Skeletal muscle cell (primary cell): ENCODE measurements around the gene HPS1.

ENCODE experiments used
- DNase-seq: peaks from one replicate; pipeline ENCODE4 v3.0.0-alpha.2; 2010; ENCODE audit warnings: low read depth
- H3K4me3 ChIP-seq: 2 replicates; pipeline ENCODE4 v1.5.1; 2011; ENCODE audit warnings: low read depth, mild to moderate bottlenecking, control low read depth, low read length, moderate library complexity

Gene HPS1

GRCh38 chr10:98446661-98447221, at the start of gene HPS1:
TSS of gene HPS1 (minus strand) at chr10:98446935. CDS start at chr10:98443240, 3,695 bp downstream.
- peak within 1 kb of the TSS; percentile 68 for H3K4me3 ChIP-seq
- peak; percentile 19 for DNase-seq

DNA sequence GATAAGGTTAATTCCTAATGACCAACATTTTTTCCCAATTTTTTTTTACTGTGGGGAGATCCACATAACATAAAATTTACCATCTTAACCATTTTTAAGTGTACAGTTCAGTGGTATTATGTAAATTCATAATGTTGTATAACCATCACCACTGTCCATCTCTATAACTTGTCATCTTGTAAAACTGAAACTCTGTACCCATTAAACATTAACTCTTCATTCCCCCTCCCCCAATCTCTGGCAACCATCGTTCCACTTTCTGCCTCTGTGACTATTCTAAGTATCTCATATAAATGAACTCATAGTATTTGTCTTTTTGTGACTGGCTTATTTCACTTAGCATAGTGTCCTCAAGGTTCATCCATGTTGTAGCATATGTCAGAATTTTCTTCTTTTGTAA, 46.0 kb upstream of the HPS1 start:
- no peak overlapping the region for H3K4me3 ChIP-seq
- DNase-seq: no peak

- no peak for DNase-seq
- H3K4me3 ChIP-seq: no peak overlapping the region
These were observed 43.1 kb upstream of the HPS1 start for GRCh38 chr10:98489561-98490481.

DNA sequence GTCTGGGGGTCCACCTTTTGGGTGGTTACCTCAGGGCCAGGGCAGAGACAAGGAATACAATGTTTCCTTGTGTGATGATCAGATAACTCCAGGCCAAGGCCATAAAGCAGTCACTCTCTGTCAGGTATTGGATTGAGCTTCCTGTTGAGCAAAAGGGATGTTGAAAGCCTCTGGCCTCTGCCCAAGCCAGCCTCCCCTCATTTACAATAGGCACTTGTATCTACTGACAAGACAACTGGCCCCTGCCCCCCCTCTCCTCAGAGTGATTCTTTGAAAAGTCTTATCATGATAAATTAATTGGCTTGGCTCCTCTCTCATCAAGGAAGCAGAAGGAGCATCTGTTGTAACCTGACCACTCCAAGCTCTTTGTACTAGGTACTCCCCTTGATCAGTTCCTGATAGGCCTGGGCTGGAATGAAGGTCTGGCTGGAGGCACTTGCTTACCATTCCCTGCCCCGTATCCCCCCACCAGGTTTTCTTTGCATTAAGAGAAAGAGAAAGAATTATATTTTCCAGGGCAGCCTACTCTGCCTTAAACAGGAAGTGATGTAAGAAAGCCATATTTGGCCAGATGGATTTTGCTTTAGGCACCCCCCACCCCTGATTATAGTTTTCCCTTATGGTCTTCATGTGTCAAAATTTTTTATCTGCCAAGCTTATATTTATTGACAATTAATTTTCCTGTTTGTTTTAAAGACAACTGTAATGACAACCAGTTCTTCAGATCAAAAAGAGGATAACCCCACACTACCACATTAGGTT, 42.1 kb upstream of the HPS1 start:
- no peak overlapping the region for H3K4me3 ChIP-seq
- DNase-seq: no peak

GRCh38 chr10:98487649-98488048, 40.9 kb upstream of the HPS1 start:
- DNase-seq: no peak
- no peak overlapping the region for H3K4me3 ChIP-seq

DNA sequence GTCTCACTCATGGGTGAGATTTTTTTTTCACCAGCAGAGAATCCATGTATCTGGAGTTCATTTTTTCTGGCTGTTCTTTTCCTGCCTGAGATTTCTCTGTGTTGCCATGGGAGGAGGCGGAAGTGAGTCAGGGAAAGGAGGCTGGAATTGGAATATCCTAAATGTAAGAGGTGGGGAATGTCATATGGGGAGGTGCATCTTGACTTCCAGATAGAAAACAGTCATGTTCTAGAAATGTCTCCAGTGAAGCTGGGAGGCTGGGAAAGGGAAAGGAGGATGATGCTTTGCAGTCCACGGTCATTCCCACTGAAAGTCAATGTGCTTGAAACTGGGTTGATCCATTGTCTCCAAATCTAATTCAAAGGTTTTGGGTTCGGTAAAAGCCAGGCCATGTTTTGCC, 39.7 kb upstream of the HPS1 start:
- no peak overlapping the region for H3K4me3 ChIP-seq
- DNase-seq: peak; percentile 9

DNA sequence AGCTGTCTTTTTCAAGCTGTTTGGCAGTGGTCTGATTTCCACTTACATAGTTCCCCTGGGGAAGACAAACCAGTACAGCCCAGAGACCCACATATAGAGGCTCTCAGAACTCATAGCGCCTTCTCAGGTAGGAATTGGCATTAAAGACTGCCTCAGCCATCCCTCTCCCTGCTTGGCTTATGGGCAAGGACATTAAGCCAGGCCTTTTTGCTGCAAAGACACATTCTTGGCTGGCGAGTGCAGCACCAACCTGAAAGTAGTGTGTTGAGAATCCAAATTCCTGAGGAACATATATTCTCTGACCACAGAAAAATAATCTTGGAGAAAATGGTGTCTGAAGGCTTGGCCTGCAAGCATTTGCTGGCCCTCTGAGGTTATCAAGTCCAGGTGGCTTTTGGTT, 39.2 kb upstream of the HPS1 start:
- no peak overlapping the region for H3K4me3 ChIP-seq
- peak; percentile 4 for DNase-seq

DNA sequence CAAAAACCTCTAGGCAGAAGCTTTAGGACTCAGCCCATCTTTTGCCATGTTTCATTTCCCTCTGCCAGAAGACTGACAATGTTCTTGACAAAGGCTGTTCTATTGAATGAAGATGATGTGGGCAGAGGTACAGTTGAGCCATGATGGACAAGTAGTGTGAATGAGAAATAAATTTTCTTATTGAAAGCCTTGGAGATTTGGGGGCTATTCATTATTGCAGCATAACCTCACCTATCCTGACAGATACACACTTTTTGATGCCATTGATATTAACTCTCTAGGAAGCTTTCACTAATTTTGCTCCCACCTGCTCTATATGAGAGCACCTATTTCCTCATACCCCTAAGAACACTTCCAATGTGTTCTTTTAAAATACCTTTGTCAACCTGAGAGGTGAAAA, 36.9 kb upstream of the HPS1 start:
- DNase-seq: no peak
- H3K4me3 ChIP-seq: no peak overlapping the region

DNA sequence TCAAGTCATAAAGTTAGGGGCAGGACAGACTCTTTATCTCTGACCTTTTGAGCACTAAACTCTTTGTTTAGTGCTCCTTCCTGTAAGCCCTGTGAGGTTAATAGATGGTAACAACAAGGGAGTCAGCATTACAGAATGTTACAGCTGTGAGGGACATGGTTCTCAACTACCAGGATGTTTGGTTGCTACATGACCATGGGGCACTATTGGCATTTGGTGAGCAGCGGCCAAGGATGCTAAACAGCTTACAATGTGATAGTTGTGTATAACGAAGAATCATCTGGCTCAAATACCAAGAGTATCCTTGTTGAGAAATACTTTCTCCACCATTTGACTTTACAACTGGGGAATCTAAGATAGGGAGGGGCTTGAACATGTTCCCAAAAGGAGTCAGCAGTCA, 35.4 kb upstream of the HPS1 start:
- DNase-seq: no peak
- no peak overlapping the region for H3K4me3 ChIP-seq

DNA sequence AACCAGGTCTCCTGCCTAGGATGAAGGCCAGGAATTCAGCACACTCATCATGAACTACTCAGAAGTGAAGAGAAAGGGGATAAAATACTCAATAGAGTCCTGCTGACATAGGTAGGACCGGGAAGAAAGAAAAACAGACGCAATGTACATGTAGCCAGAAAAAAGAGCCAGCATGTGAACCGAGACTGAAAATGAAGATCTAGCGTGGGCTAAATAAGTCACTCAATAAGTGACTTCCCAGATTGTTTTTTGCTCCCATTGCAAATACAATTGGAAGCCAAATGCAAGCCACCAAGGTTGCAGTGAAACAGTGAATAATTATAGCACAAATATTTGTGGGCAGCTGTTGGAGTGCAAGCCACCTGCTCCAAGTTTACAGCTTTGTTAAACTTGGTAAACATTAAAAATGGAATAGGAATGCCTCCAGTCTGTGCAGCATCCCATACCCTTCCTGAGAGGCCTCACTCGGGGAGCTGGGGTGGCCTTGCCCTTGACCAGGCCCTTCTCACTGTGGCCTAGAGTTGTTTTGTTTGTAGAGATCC, 34.7 kb upstream of the HPS1 start:
- H3K4me3 ChIP-seq: no peak overlapping the region
- DNase-seq: no peak

- no peak for DNase-seq
- no peak overlapping the region for H3K4me3 ChIP-seq
These were observed 31.9 kb upstream of the HPS1 start for GRCh38 chr10:98478430-98479222.

- no peak for DNase-seq
These were observed 31.1 kb upstream of the HPS1 start for GRCh38 chr10:98477861-98478260.

DNA sequence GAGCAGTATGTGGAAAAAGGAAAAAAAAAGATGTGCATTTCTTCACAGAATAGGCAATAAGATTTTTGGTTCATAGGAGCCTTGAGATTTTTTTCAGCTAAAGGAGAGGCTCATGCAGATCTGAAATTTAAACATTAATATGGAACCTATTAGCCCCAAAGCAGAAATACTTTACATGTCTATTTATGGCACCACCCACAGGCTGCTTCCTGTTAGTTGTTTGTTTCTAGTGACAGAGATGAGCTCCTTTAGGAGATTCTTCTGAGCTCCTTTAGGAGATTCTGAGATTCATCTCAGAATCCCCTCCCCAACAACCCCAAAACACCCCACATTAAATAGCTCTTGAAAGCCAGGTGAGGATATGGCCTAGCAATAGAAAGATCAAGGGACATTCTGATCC, 27.9 kb upstream of the HPS1 start:
- no peak for DNase-seq
- no peak overlapping the region for H3K4me3 ChIP-seq

More at GRCh38 chr10:98477861-98478260, 31.1 kb upstream of the HPS1 start:
- no peak overlapping the region for H3K4me3 ChIP-seq

DNA sequence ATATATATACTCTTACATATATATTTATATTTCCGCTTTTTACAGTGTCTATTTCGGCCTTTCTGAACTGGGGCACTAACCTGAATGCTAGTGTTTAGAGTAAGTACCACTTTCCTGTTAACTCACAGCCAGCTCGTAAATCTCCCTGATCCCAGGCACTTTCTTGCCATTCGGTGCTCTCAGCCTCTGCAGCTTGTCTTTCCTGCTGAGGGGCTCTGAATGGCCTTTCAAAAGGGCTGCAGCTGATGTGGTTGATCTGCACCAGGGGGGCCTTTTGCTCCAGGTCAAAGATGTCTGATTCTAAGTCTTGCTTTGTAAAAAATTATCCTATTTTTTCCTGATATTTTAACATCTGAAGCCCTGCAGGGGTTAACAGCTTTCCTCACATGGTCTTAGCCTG, 25.5 kb upstream of the HPS1 start:
- no peak for DNase-seq
- H3K4me3 ChIP-seq: no peak overlapping the region

- DNase-seq: no peak
- H3K4me3 ChIP-seq: no peak overlapping the region
These were observed 24.1 kb upstream of the HPS1 start for GRCh38 chr10:98470850-98471249.

- no peak overlapping the region for H3K4me3 ChIP-seq
These were observed 22.5 kb upstream of the HPS1 start for GRCh38 chr10:98469001-98469931.

DNA sequence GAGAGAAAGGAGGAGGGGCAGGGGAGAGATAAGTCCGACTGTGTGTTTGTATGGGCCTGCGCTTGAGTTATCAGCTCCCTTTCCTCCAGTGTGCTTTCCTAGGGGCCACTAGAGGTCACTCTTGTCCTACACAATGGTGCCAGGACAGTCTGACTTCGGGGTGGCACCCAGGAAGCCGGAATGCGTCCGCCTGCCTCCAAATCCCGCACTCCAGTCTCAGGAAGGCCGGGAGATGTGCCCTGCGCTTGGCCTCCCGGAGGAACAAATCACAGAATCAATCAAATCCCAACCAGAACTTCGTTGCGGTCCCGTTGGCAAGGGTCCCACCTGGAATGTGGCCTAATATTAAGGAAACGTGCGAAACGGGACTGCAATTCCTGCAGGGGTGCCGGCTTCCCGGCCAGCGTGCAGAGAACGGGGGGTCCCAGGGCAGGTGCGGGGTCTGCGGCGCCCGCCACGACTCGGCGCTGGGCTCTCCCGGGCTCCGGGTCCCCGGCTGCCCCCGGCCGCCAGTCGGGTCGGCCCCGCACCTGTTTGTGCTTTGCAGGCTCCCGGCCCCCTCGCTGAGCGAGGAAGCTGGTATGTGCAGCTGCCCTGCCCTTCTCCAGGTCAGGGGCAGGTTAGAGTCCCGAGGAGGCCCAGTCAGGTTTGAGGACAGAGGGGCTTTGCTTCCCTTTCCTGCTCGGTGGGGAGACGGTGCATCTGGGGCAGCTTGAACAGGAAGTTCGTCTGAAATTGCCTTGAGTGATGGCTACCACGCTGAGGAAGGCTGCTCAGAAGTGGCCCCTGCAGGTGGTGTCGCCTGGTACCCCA, 21.0 kb upstream of the HPS1 start:
- peak overlapping the region; percentile 53 for H3K4me3 ChIP-seq
- DNase-seq: peak; percentile 41

More at GRCh38 chr10:98469001-98469931, 22.5 kb upstream of the HPS1 start:
- DNase-seq: no peak
